Hepatocyte (in vitro differentiated cells): Measurements from ENCODE around the gene CA7.

Experiments used
- EZH2 ChIP-seq: fragments of 200-600 bp; sonication (generic); IDR thresholded peaks from 2 replicates; pipeline ENCODE4 v1.6.1; 2016; ENCODE audit warnings: antibody characterized with exemption, mild to moderate bottlenecking, borderline replicate concordance
- EZH2phosphoT487 ChIP-seq: fragments of 200-600 bp; sonication (generic); IDR thresholded peaks from one replicate; pipeline ENCODE4 v1.6.1; 2018; ENCODE audit warnings: antibody characterized with exemption, mild to moderate bottlenecking, low read depth, moderate library complexity; ENCODE audit not compliant: unreplicated experiment, severe bottlenecking
- TF ChIP-seq, protein P1 (sequence below): fragments of 200-600 bp; sonication (generic); IDR thresholded peaks from 2 replicates; pipeline ENCODE4 v1.5.1; 2016; ENCODE audit warnings: antibody characterized with exemption, mild to moderate bottlenecking; ENCODE audit not compliant: poor library complexity

GRCh38 chr16:66842765-66843164, 1.4 kb upstream of the CA7 start:
- TF ChIP-seq, protein P1, sequence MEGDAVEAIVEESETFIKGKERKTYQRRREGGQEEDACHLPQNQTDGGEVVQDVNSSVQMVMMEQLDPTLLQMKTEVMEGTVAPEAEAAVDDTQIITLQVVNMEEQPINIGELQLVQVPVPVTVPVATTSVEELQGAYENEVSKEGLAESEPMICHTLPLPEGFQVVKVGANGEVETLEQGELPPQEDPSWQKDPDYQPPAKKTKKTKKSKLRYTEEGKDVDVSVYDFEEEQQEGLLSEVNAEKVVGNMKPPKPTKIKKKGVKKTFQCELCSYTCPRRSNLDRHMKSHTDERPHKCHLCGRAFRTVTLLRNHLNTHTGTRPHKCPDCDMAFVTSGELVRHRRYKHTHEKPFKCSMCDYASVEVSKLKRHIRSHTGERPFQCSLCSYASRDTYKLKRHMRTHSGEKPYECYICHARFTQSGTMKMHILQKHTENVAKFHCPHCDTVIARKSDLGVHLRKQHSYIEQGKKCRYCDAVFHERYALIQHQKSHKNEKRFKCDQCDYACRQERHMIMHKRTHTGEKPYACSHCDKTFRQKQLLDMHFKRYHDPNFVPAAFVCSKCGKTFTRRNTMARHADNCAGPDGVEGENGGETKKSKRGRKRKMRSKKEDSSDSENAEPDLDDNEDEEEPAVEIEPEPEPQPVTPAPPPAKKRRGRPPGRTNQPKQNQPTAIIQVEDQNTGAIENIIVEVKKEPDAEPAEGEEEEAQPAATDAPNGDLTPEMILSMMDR, result no peak
- TF ChIP-seq EZH2phosphoT487 (no peak), EZH2 (no peak)
